Stimulated activated CD4-positive, alpha-beta T cell treated with anti-CD3 and anti-CD28 coated beads, TNF-alpha, amount 100 ng/mL, for 1 hour (primary cell): ENCODE results near the gene TRAF3.

ENCODE experiments used
- DNase-seq, 3 donors: peaks; one replicate each; pipeline ENCODE4 v3.0.0-alpha.2; 2020; ENCODE audit warnings: low read depth in 3 of 3, low spot score in 1 of 3

TRAF3 gene

DNA sequence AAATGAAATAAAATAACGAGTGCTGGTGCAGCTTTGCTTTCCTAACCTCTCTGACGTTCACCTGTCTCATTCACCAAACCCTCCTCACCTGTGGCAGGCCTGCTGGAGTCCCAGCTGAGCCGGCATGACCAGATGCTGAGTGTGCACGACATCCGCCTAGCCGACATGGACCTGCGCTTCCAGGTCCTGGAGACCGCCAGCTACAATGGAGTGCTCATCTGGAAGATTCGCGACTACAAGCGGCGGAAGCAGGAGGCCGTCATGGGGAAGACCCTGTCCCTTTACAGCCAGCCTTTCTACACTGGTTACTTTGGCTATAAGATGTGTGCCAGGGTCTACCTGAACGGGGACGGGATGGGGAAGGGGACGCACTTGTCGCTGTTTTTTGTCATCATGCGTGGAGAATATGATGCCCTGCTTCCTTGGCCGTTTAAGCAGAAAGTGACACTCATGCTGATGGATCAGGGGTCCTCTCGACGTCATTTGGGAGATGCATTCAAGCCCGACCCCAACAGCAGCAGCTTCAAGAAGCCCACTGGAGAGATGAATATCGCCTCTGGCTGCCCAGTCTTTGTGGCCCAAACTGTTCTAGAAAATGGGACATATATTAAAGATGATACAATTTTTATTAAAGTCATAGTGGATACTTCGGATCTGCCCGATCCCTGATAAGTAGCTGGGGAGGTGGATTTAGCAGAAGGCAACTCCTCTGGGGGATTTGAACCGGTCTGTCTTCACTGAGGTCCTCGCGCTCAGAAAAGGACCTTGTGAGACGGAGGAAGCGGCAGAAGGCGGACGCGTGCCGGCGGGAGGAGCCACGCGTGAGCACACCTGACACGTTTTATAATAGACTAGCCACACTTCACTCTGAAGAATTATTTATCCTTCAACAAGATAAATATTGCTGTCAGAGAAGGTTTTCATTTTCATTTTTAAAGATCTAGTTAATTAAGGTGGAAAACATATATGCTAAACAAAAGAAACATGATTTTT, 128.2 kb downstream of the TRAF3 start:
- no peak for DNase-seq

DNA sequence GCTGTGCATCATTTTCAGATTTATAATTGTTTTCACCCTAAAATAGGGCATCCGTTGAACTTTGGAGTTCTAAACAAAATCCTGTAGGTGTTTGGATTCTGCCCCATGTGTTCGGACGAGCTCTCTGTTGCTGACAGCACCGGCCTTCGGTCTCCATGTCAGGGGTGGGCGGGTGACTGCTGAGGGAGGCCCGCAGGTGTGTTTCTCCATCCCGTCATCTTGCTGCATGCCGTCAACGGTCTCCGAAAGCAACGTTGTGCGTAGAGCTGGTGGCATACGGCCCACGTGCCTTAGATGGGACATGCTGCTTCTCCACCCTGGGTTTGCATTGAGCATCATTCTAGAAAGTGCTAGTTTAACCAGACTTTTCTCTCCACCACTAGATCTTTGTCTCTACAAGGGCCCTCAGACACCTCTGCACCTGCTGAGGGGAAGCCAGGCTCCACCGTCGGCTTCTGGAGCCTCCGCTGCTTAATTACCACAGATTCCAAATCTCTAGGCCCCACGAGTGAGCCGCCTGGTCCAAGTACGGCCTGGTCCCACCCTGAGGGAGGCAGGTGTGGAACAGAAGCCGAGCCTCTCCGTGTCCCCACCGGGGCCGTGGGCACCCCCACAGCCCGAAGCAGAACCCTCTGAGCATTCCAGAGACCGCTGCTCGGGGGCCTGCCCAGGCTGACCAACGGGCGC, 129.5 kb downstream of the TRAF3 start:
- DNase-seq: no peak

DNA sequence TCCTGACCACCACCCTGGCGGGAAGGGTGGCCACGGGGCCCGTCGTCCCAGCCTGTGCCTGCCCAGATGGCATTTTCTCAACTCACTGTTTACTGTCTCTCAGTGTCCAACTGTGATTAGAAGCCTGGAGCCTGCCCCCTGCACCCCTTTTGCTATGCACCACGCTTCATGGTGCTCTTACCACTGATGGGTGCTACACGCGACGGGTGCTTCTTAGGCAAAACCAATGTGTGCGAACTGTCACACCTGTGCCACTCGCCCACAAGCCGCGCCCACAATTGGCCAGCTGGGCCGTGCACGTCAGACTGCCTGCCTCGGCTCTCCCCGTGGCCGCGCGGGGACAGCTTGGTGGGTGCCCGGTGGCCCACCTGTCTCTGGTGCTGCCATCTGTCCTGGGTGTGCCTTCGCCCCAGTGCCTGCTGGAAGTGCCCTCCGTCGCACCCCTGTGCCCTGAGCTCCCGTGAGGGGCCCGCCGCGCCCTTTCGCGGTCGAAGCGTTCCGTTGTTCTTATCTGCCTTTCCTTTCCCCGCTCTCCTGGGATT, 130.1 kb downstream of the TRAF3 start:
- no peak for DNase-seq

DNA sequence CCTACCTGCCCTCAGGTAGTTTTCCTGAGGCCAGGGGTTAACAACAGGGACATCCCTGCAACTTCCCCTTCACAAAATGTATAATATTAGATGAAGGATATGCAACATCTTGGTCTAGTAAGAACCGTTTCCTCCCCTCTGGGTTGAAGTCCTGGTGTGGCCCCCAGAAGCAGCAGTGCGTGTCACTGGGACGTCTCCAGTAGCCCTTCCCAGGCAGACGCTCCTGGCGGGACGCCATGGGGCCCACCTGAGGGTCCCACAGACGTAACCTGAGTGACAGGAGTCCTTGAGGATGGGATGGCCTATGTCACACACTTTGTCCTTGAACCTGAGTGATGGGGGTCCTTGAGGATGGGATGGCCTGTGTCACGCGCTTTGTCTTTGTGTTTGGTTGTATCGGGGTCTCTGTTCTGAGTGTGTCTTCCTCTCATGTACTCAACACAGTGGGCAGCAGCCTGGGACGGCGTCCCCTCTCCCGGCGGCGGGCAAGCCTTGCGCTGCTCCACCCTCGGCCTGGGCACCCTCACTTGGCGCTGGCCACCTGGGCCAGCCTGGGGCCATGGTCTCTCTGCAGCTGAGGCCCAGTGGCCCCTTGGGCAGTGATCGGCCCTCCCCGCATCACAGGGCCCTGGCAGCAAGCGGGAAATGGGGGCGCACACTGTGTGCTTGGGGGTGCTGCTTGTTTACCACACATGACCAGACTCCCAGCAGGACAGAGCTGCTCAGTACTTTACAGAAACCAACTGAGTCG, 130.9 kb downstream of the TRAF3 start:
- no peak for DNase-seq

DNA sequence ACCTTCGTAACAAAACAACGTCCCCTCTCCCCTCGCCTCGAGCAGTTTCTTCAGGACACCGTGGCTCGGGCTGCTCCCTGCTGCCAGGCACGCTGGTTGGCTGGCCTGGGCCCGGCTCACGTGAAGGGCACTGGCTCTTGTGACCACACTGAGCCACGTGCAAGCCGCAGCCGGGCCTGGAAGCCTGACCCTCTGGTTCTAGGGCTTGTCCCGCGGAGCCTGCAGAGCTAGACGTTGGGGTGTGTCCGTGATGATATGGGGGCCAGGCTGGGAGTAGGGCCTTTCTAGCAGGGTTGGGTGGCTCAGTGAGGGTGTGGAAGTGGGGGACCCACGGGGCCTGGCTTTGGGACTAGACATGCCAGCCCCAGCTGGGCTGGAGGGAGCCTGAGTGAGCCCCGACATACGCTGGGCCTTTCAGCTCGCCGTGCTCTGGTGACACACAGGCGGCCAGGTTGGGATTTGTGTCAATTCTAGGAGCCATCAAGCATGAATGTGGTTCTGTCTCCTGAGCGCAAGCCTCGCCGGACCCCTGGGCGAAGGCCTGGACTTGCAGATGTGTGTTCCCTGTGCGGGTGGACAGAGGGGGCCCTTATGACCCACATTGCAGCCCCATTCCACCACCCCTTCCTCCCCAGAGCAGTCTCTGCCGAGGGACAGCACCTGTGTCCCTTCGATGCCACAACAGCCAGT, 131.7 kb downstream of the TRAF3 start:
- DNase-seq: no peak

DNA sequence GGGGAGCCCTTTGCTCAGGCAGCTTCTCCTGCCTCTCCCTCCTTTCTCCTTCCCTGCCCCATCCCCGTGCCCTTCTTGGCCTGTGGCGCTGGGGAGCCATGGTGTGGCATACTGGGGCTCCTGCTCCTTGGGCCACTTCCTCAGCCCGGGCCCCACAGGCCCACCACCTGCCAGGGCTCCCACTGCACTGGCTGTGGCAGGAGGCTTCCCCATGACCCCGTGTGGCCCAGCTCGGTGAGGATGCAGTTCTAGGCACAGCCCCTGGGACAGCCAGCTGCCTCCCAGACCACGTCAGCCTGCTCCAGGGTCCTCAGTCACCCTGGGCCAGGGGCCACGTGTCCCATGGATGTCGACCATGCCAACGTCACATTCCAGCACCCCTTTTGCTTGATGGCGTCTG, 132.2 kb downstream of the TRAF3 start:
- no peak for DNase-seq

DNA sequence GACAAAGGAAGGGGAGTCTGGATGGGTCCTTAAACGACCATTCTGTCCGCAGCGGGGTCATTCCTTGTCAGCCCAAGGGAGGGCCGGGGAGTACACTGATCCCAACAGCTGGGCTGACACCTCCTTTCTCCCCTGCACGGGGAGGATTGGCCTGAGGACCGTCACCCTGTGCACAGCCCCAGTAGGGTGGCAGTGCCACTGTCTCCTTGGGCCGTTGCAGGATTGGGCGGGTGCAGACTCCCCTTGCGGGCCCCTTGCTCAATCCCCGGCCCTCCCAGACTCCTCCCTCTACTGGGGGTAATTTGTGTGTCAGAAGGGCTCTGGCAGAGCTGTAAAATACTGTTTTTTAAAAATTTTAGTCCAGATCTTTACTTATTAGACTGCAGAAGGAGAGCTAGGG, 132.7 kb downstream of the TRAF3 start:
- no peak for DNase-seq

DNA sequence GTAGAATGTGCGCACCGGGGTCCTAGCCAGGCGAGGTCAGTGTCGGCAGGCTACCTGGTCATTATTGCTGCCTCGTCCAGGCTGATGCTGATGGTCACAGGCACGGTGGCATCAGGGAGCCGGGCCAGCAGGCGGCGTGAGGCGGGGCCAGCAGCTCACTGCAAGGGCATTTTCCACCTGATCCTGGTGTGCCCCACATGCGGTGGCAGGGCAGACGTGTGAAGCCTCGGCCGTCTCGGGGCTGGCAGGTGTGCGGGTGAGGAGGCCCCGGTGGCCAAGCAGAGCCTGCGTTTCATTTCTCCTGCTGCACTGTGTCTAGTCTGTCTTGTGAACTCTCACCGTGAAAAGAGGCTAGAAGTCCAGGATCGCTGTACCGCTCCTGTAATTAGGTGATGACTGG, 133.2 kb downstream of the TRAF3 start:
- DNase-seq: no peak

DNA sequence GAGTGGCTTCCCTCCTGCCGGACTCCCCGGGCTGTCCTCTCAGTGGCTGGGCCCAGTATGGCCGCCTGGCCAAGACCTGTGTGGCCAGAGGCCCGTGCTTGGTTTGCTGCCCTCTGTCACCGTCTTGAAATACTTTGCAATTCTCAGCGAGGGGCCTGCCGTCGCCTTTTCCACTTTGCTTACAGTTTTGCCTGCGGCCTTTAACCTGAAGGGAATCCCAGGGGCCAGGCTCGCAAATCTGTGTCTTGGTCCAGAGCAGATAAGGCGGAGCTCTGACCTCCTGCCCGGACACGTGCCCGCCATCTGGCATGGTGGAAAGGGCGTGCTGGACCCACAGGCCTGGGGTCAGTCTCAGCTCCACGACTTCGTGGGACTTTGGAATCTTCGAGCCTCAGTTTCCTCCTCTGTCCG, 134.3 kb downstream of the TRAF3 start:
- DNase-seq: no peak

DNA sequence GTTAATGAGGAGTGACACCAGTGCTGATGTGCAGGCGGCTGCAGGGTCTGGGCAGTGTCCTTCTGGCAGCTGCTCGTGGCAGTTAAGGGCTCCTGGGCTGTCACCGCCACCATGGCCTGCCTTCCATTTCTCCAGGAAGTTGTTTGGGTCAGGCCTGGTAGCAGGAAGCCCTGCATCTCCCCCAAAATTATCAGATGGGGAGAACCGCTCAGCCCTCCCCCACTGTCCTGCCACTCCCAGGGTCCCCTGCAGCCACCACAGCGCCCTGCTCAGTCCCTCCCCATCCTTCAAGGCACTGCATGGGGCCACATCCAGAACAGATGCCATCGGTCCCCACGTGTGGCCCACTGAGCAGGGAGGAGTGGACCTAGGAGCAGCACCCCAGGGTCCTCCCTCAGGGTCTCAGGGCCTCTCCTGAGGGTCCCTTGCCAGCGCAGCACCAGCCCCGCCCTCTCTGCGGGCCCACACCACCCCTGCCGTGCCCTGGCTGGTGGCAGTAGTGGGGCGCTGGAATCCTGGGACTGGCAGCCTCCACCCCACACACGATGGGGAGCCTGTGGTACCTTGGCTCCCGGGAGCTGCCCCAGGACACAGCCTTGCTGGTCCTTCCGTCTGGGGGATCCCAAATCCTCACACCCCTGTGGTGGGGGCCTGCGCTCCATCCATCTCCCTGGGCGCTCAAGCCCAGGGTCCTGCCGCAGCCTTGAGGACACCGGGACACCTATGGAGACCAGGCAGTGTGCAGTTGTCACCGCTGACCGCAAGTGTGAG, 134.9 kb downstream of the TRAF3 start:
- DNase-seq: no peak

DNA sequence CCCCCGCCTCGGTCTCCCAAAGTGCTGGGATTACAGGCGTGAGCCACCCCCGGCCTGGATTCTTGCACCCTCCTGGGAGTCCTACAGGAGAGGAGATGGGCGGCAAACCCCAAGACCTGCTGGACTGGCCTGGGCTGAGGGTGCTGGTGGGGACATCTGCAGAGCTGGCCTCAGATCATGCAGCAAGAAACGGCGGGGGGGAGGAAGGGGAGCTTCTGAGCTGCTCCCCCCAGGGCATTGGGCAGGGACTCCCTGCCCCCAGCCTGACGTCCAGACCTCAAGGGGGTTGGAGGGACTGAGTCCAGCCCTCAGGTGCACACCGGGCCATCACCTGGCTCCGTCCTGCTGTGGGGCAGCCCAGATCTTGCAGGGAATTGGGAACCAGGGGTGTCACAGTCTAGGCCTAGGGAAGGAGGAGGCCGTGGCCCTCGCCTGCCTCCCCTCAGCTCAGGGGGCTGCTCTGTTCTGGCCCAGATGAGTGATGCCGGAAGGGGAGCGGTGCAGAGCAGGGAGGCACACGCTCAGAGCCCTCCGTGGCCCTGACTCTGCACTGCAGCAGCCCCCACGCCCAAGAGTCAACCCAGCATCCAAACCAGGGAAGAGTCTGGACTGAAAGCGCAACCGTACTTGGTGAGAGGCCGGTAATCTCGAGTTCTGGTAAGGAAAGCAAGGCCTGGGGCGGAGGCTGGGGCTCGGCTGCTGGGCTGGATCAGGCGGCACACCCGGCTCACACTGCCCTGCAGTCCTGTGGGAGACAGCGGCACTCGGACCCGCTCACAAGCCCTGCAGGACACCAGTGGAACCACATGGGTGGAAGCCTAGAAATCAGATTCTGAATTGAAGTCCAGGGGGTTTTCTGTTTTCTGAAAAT, 136.3 kb downstream of the TRAF3 start:
- no peak for DNase-seq

DNA sequence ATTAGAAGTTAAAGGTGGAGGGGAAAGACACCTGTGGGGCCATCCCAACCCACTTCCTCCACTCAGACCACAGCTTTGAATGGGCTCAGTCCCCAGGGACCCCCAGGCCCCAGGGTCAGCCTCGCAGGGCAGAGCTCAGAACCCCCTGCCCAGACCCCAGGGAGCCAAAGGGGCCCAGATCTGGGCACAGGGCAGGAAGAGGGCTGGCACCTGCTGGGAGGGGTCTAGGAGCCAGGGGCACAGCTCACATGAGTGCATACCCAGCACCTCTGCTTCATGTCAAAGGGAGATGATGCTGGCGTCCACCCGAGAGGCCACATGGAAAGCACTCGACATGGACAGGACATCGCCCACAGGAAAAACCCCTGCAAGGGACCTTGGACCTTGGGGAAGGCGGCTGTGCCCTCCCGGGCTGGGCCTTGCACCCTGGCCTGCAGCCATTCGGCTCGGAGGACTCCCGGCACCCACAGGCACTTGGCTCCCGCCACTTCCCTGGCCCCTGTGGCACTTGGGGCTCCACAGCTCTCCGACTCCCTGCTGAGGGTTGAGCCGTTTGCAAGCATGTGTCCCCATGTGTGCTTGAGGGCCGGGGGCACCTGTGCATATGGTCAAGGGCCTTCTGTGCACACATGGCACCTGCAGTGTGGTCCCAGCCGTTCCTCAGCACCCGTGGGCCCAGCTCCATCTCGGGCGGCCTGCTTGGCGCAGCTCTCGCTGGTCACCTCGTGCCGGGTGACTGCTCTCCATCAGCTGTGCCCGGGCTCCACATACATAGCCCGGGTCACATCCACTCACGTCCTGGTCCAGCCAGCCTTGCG, 137.4 kb downstream of the TRAF3 start:
- no peak for DNase-seq

DNA sequence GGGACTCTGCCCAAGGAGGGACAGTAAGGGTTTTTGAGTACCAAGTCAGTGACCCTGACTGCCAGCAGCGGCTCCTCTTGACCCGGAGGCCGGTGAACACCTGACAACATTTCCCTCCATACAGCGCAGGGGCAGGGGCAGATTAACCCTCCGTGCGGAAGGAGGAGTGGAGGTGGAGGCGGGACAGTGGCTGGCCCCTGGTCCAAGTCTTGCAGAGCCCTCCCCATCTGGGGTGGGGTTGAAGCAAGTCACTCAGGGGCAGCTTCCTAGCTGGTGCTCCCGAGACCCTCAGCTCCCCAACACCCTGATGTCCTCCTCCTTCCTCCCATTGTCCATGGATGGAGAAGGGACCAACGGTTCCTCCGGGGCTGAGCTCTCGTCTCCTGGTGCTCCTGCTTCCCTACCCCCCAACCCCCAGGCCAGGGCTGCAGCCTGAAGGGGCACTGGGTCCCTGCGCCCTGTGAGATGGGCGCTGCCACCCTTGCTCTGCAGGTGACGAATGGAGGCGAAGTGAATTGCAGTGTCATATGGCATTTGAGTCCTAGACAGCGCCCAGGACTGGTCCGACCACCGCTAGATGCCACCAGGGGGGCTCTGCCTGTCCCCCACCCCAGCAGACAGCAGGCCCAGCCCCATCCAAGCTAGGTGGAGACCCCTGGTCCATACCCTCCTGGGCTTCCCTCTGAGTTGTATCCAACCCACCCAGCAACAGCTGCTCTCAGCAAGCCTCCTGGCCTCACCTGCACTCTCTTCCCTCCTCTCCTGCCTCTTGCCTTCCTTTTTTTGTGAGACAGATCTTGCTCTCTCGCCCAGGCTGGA, 138.3 kb downstream of the TRAF3 start:
- no peak for DNase-seq

DNA sequence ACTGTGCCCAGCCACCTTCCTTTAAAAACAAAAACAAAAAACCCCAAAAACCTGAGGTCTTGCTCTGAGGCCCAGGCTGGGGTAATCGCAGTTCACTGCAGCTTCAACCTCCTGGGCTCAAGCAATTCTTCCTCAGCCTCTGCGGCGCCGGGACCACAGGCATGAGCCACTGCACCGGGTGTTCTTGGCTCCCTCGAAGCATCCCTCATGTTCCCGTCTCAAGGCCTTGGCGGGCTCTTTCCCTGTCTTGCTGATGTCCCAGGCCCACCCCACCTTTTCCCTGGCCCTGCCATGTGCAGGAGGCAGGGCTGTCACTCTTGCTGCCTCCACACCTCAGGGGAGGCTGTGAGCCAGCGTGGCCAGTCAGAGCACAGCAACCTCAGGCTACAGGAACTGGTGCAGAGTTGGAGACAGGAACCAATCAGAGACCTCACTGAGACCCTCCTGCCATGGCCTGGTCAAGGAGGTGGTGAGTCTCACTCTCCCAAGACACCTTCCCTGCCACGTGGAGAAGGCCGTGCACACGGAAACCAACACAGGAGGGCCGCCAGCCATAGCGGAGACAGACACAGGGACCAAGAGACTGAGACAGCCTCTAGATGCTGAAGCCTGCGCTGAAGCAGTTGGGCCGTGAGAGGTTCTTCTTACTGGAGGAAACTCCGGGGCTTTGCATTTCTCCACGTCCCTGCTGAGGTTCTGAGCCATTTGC, 139.3 kb downstream of the TRAF3 start:
- DNase-seq: no peak

DNA sequence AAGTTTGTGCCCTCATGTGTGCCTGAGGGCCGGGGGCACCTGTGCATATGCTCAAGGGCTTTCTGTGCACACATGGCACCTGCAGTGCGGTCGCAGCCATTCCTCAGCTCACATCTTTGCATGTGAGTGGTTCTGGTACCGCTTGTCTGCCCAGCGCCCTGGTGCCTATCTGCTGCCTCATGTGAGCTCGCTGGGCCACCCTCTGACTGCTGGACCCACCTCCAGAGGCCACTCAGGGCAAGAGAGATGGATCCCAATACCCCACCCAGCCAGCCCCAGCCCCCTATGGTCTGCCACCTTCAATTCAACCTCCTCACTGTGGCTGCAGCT, 139.8 kb downstream of the TRAF3 start:
- no peak for DNase-seq

DNA sequence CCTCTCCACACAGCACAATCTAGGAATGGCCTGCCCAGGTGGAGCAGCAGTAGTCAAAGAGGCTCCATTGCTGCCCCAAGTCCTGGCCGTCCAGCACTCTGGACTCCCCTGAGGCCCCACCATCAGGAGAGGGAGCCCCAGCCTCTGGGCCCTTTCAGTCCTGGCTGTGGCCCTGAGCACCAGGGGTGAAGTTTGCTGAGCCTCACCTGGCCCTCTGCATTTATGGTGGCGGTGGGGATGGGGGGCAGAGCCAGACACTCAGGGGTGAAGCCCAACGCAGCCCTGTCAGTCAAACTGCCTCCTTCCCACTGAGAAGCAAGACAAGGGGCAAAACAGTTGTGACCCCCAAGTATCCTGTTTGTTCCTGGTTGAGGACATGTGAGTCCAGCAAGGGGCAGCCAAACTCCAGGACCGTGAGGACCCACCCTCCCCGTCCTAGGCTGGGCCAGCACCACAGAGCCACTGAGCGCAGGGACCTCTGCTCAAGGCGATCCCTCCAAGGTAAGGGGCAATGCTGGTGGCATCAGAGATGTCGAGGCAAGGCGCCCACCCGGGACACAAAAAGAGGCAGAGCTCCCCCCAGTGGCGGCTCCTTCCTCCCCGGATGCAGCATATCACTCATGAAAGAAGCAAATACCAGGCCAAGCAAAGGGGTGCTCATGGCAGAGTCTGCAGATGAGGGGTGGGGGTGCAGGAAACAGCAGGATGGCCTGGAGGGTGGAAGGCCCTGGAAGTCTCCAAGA, 140.4 kb downstream of the TRAF3 start:
- peak in 2 of 3 donors; percentile 27 to 49 for DNase-seq
